B cell (primary cell): ENCODE measurements around the gene TSPAN9. TPM values are rescaled to one million over a fixed set of nuclear protein-coding genes. Genes with fewer than 3 reads are reported as not detected.

Experiments used
- ATAC-seq: fragments of 200-7000 bp; cut with Tn5 transposase; one replicate; pipeline ENCODE4 v1.10.0; 2021; ENCODE audit warnings: low read depth, mild to moderate bottlenecking, moderate number of reproducible peaks, moderate library complexity
- CTCF ChIA-PET: fragments of 350-600 bp; sonication (Branson Sonifier 250); formaldehyde crosslinking; loops from one replicate; lab custom pipeline; 2021; ENCODE audit warnings: antibody characterized with exemption, inconsistent platforms; lab: Charles Lee
- POLR2A ChIA-PET: fragments of 350-600 bp; sonication (Branson Sonifier 250); formaldehyde crosslinking; loops from one replicate; lab custom pipeline; 2021; ENCODE audit warnings: antibody characterized with exemption; lab: Charles Lee
- DNase-seq: peaks from one replicate; pipeline ENCODE4 v3.0.0; 2013
- H2AFZ ChIP-seq: 2 replicates; pipeline ENCODE4 v1.6.1; 2012; ENCODE audit warnings: mild to moderate bottlenecking, low read depth, low read length; ENCODE audit not compliant: insufficient read depth, poor library complexity, severe bottlenecking
- H3K27ac ChIP-seq, 2 donors: 1 replicate in 1 of 2; 2 replicates in 1 of 2; pipeline ENCODE4 v1.5.1; 2012 to 2013; ENCODE audit warnings: low read length in 2 of 2, mild to moderate bottlenecking in 2 of 2, moderate library complexity in 1 of 2
- H3K27me3 ChIP-seq, 4 experiments: fragments of 200-600 bp in 1 of 4; sonication (generic) in 1 of 4; replicated peaks in 1 of 4; 1 replicate in 2 of 4; 2 replicates in 2 of 4; pipeline versions ENCODE4 v1.6.1 to v1.7.0; 2013 to 2016; ENCODE audit warnings: low read length in 3 of 4, mild to moderate bottlenecking in 2 of 4, mixed read lengths in 1 of 4, moderate library complexity in 1 of 4; ENCODE audit not compliant: insufficient read depth in 4 of 4, control insufficient read depth in 3 of 4; ENCODE audit errors: control extremely low read depth in 1 of 4
- H3K36me3 ChIP-seq, 2 experiments: replicated peaks in 1 of 2; 1 replicate in 1 of 2; 2 replicates in 1 of 2; pipeline versions ENCODE4 v1.6.1 to v1.7.1; 2013; ENCODE audit warnings: low read length in 1 of 2; ENCODE audit not compliant: insufficient read depth in 2 of 2, control insufficient read depth in 1 of 2; ENCODE audit errors: control extremely low read depth in 1 of 2, extremely low read depth in 1 of 2
- H3K4me1 ChIP-seq, 2 donors: fragments of 200-600 bp in 1 of 2; sonication (generic) in 1 of 2; 1 replicate in 1 of 2; 2 replicates in 1 of 2; pipeline versions ENCODE4 v1.5.1 to v1.6.1; 2013 to 2017; ENCODE audit warnings: low read length in 2 of 2; ENCODE audit not compliant: control insufficient read depth in 2 of 2, insufficient read depth in 2 of 2
- H3K4me2 ChIP-seq: replicated peaks from 2 replicates; pipeline ENCODE3; 2012; ENCODE audit warnings: mild to moderate bottlenecking, low read depth, low read length; ENCODE audit not compliant: poor library complexity, severe bottlenecking
- H3K4me3 ChIP-seq, 5 experiments: fragments of 200-600 bp in 1 of 5; sonication (generic) in 1 of 5; 1 replicate in 3 of 5; 2 replicates in 2 of 5; pipeline versions ENCODE4 v1.5.1 to v1.7.0; 2011 to 2016; ENCODE audit warnings: low read length in 4 of 5, mild to moderate bottlenecking in 4 of 5, low read depth in 2 of 5, control low read depth in 1 of 5, moderate library complexity in 1 of 5; ENCODE audit not compliant: insufficient read depth in 1 of 5; ENCODE audit errors: control extremely low read depth in 1 of 5, extremely low read depth in 1 of 5
- H3K79me2 ChIP-seq: fragments of 200-600 bp; sonication (generic); one replicate; pipeline ENCODE4 v1.6.0; 2016; ENCODE audit warnings: low read length; ENCODE audit not compliant: control insufficient read depth, insufficient read depth
- H3K9ac ChIP-seq: fragments of 200-600 bp; sonication (generic); 2 replicates; pipeline ENCODE4 v1.6.1; 2017; ENCODE audit warnings: mild to moderate bottlenecking, low read length, moderate library complexity
- H3K9me3 ChIP-seq, 3 donors: one replicate each; pipeline versions ENCODE4 v1.6.1 to v1.7.1; 2013; ENCODE audit warnings: low read length in 2 of 3; ENCODE audit not compliant: control insufficient read depth in 2 of 3, insufficient read depth in 1 of 3; ENCODE audit errors: control extremely low read depth in 1 of 3
- H4K20me1 ChIP-seq: 2 replicates; pipeline ENCODE4 v1.6.0; 2012; ENCODE audit warnings: mild to moderate bottlenecking, low read length; ENCODE audit not compliant: insufficient read depth, control insufficient read depth, poor library complexity, severe bottlenecking
- H3K27ac Mint-ChIP-seq: one replicate; pipeline ENCODE4 v1.8.0; 2021; ENCODE audit warnings: mixed read lengths
- H3K27me3 Mint-ChIP-seq: one replicate; pipeline ENCODE4 v1.8.0; 2021; ENCODE audit warnings: mixed read lengths
- H3K4me1 Mint-ChIP-seq: one replicate; pipeline ENCODE4 v1.8.0; 2021; ENCODE audit warnings: mixed read lengths
- H3K4me3 Mint-ChIP-seq: one replicate; pipeline ENCODE4 v1.8.0; 2021; ENCODE audit warnings: mixed read lengths
- H3K9me3 Mint-ChIP-seq: one replicate; pipeline ENCODE4 v1.8.0; 2022; ENCODE audit warnings: mixed read lengths; ENCODE audit not compliant: insufficient read depth
- EZH2 ChIP-seq: IDR thresholded peaks from 2 replicates; pipeline ENCODE4 v1.6.1; 2012; ENCODE audit warnings: borderline replicate concordance, low read depth, mild to moderate bottlenecking, moderate library complexity, low read length; ENCODE audit not compliant: insufficient read depth, poor library complexity, severe bottlenecking
- whole genome bisulfite sequencing: methylation state at CpG from one replicate; pipeline ENCODE4 v1.1.5; 2013; ENCODE audit warnings: missing lambda C conversion rate; ENCODE audit not compliant: insufficient coverage; 5-methylcytosine and 5-hydroxymethylcytosine counted together
- intact Hi-C: fragments of 100-400 bp; cut with micrococcal nuclease; formaldehyde crosslinking; loops from one replicate; pipeline ENCODE4 v1.10.0; 2022
- polyA plus RNA-seq: library from polyadenylated mRNA; depleted of rRNA; stranded (reverse); fragments of >200 nt; gene quantifications from 2 replicates; pipeline ENCODE4 v1.2.3, GENCODE V29; 2012
- total RNA-seq, 2 donors: library from RNA; stranded (reverse); fragments of 120-200 nt in 1 of 2; gene quantifications; 1 replicate in 1 of 2; 2 replicates in 1 of 2; pipeline versions ENCODE4 v1.2.3 to v1.2.4, GENCODE V29; 2013 to 2022
- TF ChIP-seq, protein P1 (sequence below): fragments of 200-600 bp; IDR thresholded peaks from one replicate; pipeline ENCODE4 v1.8.0; 2022; ENCODE audit warnings: antibody characterized with exemption, mild to moderate bottlenecking

The TSPAN9 gene
- total and polyA plus RNA-seq, 2 donors (not counting 1 experiment from before 2014, with no cell fraction given) = 0.15 to 0.37 TPM

DNA sequence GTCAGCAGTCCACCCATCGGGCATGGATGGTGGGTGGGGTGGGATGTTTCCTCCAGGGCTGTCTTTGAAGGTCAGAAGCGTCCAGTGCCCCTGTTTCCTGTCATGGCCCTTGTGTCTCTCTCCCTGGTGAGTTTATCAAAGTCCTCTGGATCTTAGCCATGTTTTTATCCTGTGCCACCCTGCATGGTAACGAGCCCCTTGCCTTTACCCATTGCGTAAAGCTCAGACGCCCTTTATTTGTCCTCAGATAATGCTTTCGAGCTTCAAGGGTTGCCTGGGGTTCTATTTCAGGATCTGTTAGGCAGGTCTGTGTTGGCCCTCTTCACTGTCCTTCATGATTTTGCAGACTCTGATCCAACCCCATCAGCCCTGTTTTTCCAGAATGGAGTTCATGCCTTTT lies 172.9 kb downstream of the TSPAN9 start:
- no peaks in the 10 kb centered on the region for H3K9me3 Mint-ChIP-seq
- Histone ChIP-seq H3K79me2 (no peaks in the 10 kb centered on the region), H3K9me3 (peaks cover 0 to 6% (median 0%) of the 10 kb centered on the region in 3 donors), H3K27ac (no peak overlapping the region), H3K36me3 (no peaks in the 10 kb centered on the region), H3K4me3 (no peak overlapping the region), H3K4me1 (peaks cover 6 to 10% of the 10 kb centered on the region in 2 donors), H4K20me1 (no peaks in the 10 kb centered on the region), H3K4me2 (no peak overlapping the region), H3K9ac (no peak overlapping the region), H3K27me3 (no peaks in the 10 kb centered on the region), H2AFZ (no peak overlapping the region)
- WGBS = 97% methylated on average over 6 of the region's 6 CpGs
- POLR2A ChIA-PET = no interaction called here
- H3K4me3 Mint-ChIP-seq = no peak overlapping the region
- peaks cover 11% of the 10 kb centered on the region for H3K27me3 Mint-ChIP-seq
- H3K4me1 Mint-ChIP-seq = peaks cover 15% of the 10 kb centered on the region
- ATAC-seq (no peak), DNase-seq (no peak)
- TF ChIP-seq, protein P1, sequence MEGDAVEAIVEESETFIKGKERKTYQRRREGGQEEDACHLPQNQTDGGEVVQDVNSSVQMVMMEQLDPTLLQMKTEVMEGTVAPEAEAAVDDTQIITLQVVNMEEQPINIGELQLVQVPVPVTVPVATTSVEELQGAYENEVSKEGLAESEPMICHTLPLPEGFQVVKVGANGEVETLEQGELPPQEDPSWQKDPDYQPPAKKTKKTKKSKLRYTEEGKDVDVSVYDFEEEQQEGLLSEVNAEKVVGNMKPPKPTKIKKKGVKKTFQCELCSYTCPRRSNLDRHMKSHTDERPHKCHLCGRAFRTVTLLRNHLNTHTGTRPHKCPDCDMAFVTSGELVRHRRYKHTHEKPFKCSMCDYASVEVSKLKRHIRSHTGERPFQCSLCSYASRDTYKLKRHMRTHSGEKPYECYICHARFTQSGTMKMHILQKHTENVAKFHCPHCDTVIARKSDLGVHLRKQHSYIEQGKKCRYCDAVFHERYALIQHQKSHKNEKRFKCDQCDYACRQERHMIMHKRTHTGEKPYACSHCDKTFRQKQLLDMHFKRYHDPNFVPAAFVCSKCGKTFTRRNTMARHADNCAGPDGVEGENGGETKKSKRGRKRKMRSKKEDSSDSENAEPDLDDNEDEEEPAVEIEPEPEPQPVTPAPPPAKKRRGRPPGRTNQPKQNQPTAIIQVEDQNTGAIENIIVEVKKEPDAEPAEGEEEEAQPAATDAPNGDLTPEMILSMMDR = no peak
- no peak for TF ChIP-seq EZH2
- CTCF ChIA-PET = no interaction called here
- intact Hi-C loops = no loop called here
- no peak overlapping the region for H3K27ac Mint-ChIP-seq

DNA sequence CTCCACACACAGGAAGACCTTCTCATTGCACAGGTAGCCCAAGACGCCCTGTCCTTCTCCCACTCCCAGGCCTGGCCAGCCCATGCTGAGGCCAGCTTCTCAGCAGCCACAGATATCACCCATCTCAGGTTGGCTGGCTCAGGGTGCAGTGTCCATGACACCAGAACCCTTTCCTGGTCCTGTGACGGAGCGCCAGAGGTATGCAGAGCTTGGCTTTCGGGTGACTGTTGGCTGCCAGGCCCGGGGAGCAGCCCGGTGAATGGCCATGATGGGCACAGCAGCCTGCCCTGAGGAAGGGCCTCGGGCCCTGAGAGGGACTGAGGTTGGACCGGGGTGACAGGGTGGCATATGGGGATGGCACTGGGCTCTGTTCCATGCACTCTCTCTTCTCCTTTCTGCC lies 173.4 kb downstream of the TSPAN9 start:
- H3K4me3 ChIP-seq = no peak overlapping the region
- H3K36me3 ChIP-seq = no peaks in the 10 kb centered on the region
- H3K79me2 ChIP-seq = no peaks in the 10 kb centered on the region
- H3K9me3 ChIP-seq = peaks cover 0 to 5% (median 0%) of the 10 kb centered on the region in 3 donors
- H2AFZ ChIP-seq = no peak overlapping the region
- H3K27me3 ChIP-seq = no peaks in the 10 kb centered on the region
- intact Hi-C loops = no loop called here
- H3K4me3 Mint-ChIP-seq = no peak overlapping the region
- H3K9me3 Mint-ChIP-seq = no peaks in the 10 kb centered on the region
- ChIA-PET POLR2A (no interaction called here), CTCF (no interaction called here)
- TF ChIP-seq, protein P1 = no peak
- TF ChIP-seq EZH2 = no peak
- 93% methylated on average over 5 of the region's 8 CpGs for WGBS
- H3K27ac Mint-ChIP-seq = no peak overlapping the region
- no peaks in the 10 kb centered on the region for H4K20me1 ChIP-seq
- ATAC-seq = no peak
- H3K27me3 Mint-ChIP-seq = peaks cover 11% of the 10 kb centered on the region
- H3K4me1 ChIP-seq = peaks cover 6 to 10% of the 10 kb centered on the region in 2 donors
- no peak overlapping the region for H3K27ac ChIP-seq
- no peak overlapping the region for H3K4me2 ChIP-seq
- DNase-seq = no peak
- H3K4me1 Mint-ChIP-seq = peaks cover 15% of the 10 kb centered on the region
- H3K9ac ChIP-seq = no peak overlapping the region
